GM23338 (cell line): Measurements from ENCODE around the gene MEGF11. TPM values are rescaled to one million over a fixed set of nuclear protein-coding genes. Genes with fewer than 3 reads are reported as not detected.
A peak's percentile ranks its signal among the peaks of the same experiment; 100 is the strongest.
"Not testable (repeated sequence)": the region's sequence is repeated elsewhere in the genome, so short reads cannot be mapped to it uniquely, and the experiment has no call there.

Experiments used
- ATAC-seq: fragments of 200-7000 bp; cut with Tn5 transposase; 3 replicates; pipeline ENCODE4 v1.9.1; 2020
- DNase-seq: peaks from one replicate; pipeline ENCODE4 v3.0.0-alpha.2; 2015; ENCODE audit warnings: low spot score
- H2AFZ ChIP-seq: fragments of 200-600 bp; sonication (generic); 2 replicates; pipeline ENCODE4 v1.8.0; 2016; ENCODE audit warnings: antibody characterized with exemption, mild to moderate bottlenecking, moderate library complexity
- H3F3A ChIP-seq: fragments of 200-600 bp; sonication (generic); replicated peaks from 2 replicates; pipeline ENCODE4 v1.8.0; 2017; ENCODE audit warnings: antibody characterized with exemption, mixed run types, low read depth
- H3K27ac ChIP-seq: fragments of 200-600 bp; sonication (generic); 2 replicates; pipeline ENCODE4 v1.6.1; 2016; ENCODE audit warnings: low read depth
- H3K27me3 ChIP-seq: fragments of 200-600 bp; sonication (generic); 2 replicates; pipeline ENCODE4 v1.8.0; 2016; ENCODE audit warnings: mild to moderate bottlenecking, mixed run types, moderate library complexity; ENCODE audit not compliant: insufficient read depth
- H3K36me3 ChIP-seq: fragments of 200-600 bp; sonication (generic); 2 replicates; pipeline ENCODE4 v1.8.0; 2016; ENCODE audit warnings: mild to moderate bottlenecking; ENCODE audit not compliant: insufficient read depth
- H3K4me1 ChIP-seq: fragments of 200-600 bp; sonication (generic); 2 replicates; pipeline ENCODE4 v1.8.0; 2016; ENCODE audit warnings: mild to moderate bottlenecking, moderate library complexity; ENCODE audit not compliant: insufficient read depth
- H3K4me2 ChIP-seq: fragments of 200-600 bp; sonication (generic); 2 replicates; pipeline ENCODE4 v1.7.1; 2017; ENCODE audit warnings: mixed run types
- H3K4me3 ChIP-seq: fragments of 200-600 bp; sonication (generic); 2 replicates; pipeline ENCODE4 v1.6.1; 2016; ENCODE audit warnings: mixed run types
- H3K79me2 ChIP-seq: fragments of 200-600 bp; sonication (generic); replicated peaks from 2 replicates; pipeline ENCODE4 v1.8.0; 2017; ENCODE audit warnings: mild to moderate bottlenecking; ENCODE audit not compliant: insufficient read depth
- H3K9me2 ChIP-seq: fragments of 200-600 bp; sonication (generic); 2 replicates; pipeline ENCODE4 v1.8.0; 2017; ENCODE audit not compliant: insufficient read depth
- H4K20me1 ChIP-seq: fragments of 200-600 bp; sonication (generic); replicated peaks from 2 replicates; pipeline ENCODE4 v1.8.0; 2017; ENCODE audit warnings: mild to moderate bottlenecking; ENCODE audit not compliant: insufficient read depth
- H3K27ac Mint-ChIP-seq: 2 replicates; pipeline ENCODE4 v1.8.0; 2020; ENCODE audit warnings: inconsistent platforms, mild to moderate bottlenecking, moderate library complexity, mixed read lengths
- H3K27me3 Mint-ChIP-seq: 3 replicates; pipeline ENCODE4 v1.8.0; 2022; ENCODE audit warnings: low read depth, mild to moderate bottlenecking, moderate library complexity, mixed read lengths, inconsistent platforms; ENCODE audit not compliant: insufficient read depth, poor library complexity
- H3K36me3 Mint-ChIP-seq: 3 replicates; pipeline ENCODE4 v1.8.0; 2021; ENCODE audit warnings: low read depth, mild to moderate bottlenecking, inconsistent platforms, moderate library complexity, mixed read lengths
- H3K4me1 Mint-ChIP-seq: 3 replicates; pipeline ENCODE4 v1.8.0; 2020; ENCODE audit warnings: mild to moderate bottlenecking, inconsistent platforms, mixed read lengths
- H3K4me3 Mint-ChIP-seq: 3 replicates; pipeline ENCODE4 v1.8.0; 2021; ENCODE audit warnings: moderate library complexity, mild to moderate bottlenecking, inconsistent platforms, mixed read lengths
- H3K9me3 Mint-ChIP-seq: 3 replicates; pipeline ENCODE4 v1.8.0; 2020; ENCODE audit warnings: moderate library complexity, mild to moderate bottlenecking, inconsistent platforms, mixed read lengths
- EZH2phosphoT487 ChIP-seq: fragments of 200-600 bp; sonication (generic); IDR thresholded peaks from one replicate; pipeline ENCODE4 v1.8.1; 2018; ENCODE audit warnings: antibody characterized with exemption; ENCODE audit not compliant: unreplicated experiment
- JUNB ChIP-seq: IDR thresholded peaks from one replicate; pipeline ENCODE4 v1.6.1; 2016; ENCODE audit warnings: antibody characterized with exemption; ENCODE audit not compliant: unreplicated experiment
- NANOG ChIP-seq: IDR thresholded peaks from 2 replicates; pipeline ENCODE4 v1.6.1; 2016; ENCODE audit warnings: antibody characterized with exemption, borderline replicate concordance
- POLR2AphosphoS5 ChIP-seq: IDR thresholded peaks from 2 replicates; pipeline ENCODE4 v1.6.1; 2016; ENCODE audit warnings: antibody characterized with exemption, low read depth
- STAT1 ChIP-seq: IDR thresholded peaks from one replicate; pipeline ENCODE4 v1.6.1; 2016; ENCODE audit warnings: antibody characterized with exemption; ENCODE audit not compliant: unreplicated experiment
- ZNF331 ChIP-seq: fragments of 250-450 bp; sonication (Bioruptor Pico); IDR thresholded peaks from 2 replicates; pipeline ENCODE4 v1.5.0; 2020; ENCODE audit warnings: low read depth, mild to moderate bottlenecking, moderate library complexity
- ZNF462 ChIP-seq: fragments of 250-450 bp; sonication (Bioruptor Pico); IDR thresholded peaks from 2 replicates; pipeline ENCODE4 v1.5.0; 2020; ENCODE audit warnings: mild to moderate bottlenecking, moderate library complexity
- polyA plus RNA-seq: library from polyadenylated mRNA; unstranded; fragments of >200 nt; fragmentation: Nextera tagmentation; extraction: Ambion mirVana; gene quantifications from 2 replicates; pipeline ENCODE4 v1.2.1, GENCODE V29; 2016
- total RNA-seq: library from RNA; depleted of rRNA; stranded (reverse); fragments of >200 nt; shearing (Covaris generic); gene quantifications from 2 replicates; pipeline ENCODE4 v1.2.3, GENCODE V29; 2014
- TF ChIP-seq, protein P1 (sequence below): IDR thresholded peaks from one replicate; pipeline ENCODE4 v1.6.1; 2018; ENCODE audit warnings: antibody characterized with exemption; ENCODE audit not compliant: unreplicated experiment

MEGF11 gene
- total and polyA plus RNA-seq, 2 experiments from 2014 or later = 1.3 to 1.9 TPM

DNA sequence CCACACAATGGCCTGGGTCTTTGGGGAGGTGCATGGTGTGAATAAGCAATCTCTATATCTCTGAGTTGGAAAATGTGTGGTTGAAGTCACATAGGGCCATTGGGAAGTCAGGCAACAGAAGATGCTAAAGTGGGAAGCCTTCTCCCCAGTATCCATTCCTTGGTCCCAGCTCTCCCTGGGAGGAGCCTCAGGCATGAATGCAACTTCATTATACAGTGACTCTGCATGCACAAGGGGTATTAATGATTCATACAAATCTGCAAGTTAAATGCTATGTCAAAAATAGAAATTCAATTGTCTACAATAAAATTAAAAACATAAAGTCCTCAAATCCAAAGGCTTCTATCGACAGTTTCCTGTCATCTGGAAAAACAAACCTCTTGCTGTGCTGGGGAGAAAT is 275.4 kb downstream of the MEGF11 start:
- peaks cover 6% of the 10 kb centered on the region for H3K9me2 ChIP-seq
- H3K4me1 ChIP-seq = peaks cover 5% of the 10 kb centered on the region
- ATAC-seq (no peak), DNase-seq (no peak)
- peaks cover 44% of the 10 kb centered on the region for H3K4me1 Mint-ChIP-seq
- H3K4me2 ChIP-seq = no peak overlapping the region
- H3K79me2 ChIP-seq = no peaks in the 10 kb centered on the region
- H3K27me3 ChIP-seq = no peaks in the 10 kb centered on the region
- no peak overlapping the region for H3K4me3 Mint-ChIP-seq
- H3K9me3 Mint-ChIP-seq = no peaks in the 10 kb centered on the region
- TF ChIP-seq, protein P1, sequence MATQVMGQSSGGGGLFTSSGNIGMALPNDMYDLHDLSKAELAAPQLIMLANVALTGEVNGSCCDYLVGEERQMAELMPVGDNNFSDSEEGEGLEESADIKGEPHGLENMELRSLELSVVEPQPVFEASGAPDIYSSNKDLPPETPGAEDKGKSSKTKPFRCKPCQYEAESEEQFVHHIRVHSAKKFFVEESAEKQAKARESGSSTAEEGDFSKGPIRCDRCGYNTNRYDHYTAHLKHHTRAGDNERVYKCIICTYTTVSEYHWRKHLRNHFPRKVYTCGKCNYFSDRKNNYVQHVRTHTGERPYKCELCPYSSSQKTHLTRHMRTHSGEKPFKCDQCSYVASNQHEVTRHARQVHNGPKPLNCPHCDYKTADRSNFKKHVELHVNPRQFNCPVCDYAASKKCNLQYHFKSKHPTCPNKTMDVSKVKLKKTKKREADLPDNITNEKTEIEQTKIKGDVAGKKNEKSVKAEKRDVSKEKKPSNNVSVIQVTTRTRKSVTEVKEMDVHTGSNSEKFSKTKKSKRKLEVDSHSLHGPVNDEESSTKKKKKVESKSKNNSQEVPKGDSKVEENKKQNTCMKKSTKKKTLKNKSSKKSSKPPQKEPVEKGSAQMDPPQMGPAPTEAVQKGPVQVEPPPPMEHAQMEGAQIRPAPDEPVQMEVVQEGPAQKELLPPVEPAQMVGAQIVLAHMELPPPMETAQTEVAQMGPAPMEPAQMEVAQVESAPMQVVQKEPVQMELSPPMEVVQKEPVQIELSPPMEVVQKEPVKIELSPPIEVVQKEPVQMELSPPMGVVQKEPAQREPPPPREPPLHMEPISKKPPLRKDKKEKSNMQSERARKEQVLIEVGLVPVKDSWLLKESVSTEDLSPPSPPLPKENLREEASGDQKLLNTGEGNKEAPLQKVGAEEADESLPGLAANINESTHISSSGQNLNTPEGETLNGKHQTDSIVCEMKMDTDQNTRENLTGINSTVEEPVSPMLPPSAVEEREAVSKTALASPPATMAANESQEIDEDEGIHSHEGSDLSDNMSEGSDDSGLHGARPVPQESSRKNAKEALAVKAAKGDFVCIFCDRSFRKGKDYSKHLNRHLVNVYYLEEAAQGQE = no peak
- no peak overlapping the region for H3K27ac ChIP-seq
- no peaks in the 10 kb centered on the region for H3K36me3 ChIP-seq
- H3K27ac Mint-ChIP-seq = no peak overlapping the region
- no peaks in the 10 kb centered on the region; the same call in 2 of the 3 replicates for H3K36me3 Mint-ChIP-seq
- no peaks in the 10 kb centered on the region for H3F3A ChIP-seq
- no peak overlapping the region for H2AFZ ChIP-seq
- H4K20me1 ChIP-seq = no peaks in the 10 kb centered on the region
- H3K27me3 Mint-ChIP-seq = peaks cover 7% of the 10 kb centered on the region
- no peak overlapping the region for H3K4me3 ChIP-seq

DNA sequence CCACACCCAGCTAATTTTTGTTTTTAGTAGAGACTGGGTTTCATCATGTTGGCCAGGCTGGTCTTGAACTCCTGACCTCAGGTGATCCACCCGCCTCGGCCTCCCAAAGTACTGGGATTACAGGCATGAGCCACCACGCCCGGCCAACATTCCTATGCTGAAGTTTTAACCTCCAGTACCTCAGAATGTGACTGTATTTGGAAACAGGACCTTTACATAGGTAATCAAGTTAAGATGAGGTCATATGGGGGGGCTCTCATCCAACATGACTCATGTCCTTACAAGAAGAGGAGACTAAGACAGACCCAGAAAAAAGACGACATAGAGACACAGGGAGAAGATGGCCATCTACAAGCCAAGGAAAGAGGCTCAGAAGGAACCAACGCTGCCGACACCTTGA is 277.4 kb downstream of the MEGF11 start:
- H3K36me3 ChIP-seq, H3K4me3 ChIP-seq, H3F3A ChIP-seq, H3K9me3 Mint-ChIP-seq, H4K20me1 ChIP-seq, H3K4me1 ChIP-seq, H2AFZ ChIP-seq, H3K36me3 Mint-ChIP-seq, H3K27ac Mint-ChIP-seq, ATAC-seq, H3K27ac ChIP-seq, H3K9me2 ChIP-seq, DNase-seq, H3K79me2 ChIP-seq, H3K4me2 ChIP-seq, H3K27me3 ChIP-seq, H3K4me3 Mint-ChIP-seq, H3K27me3 Mint-ChIP-seq: not testable (repeated sequence)
- H3K4me1 Mint-ChIP-seq = peaks cover 39% of the 10 kb centered on the region

GRCh38 chr15:65971741-65971995 is 281.9 kb downstream of the MEGF11 start:
- Mint-ChIP-seq H3K4me3 (no peak overlapping the region), H3K4me1 (peaks cover 23% of the 10 kb centered on the region), H3K27ac (peak overlapping the region; percentile 91), H3K27me3 (peaks cover 12% of the 10 kb centered on the region), H3K36me3 (no peaks in the 10 kb centered on the region; the same call in 2 of the 3 replicates), H3K9me3 (no peaks in the 10 kb centered on the region; the same call in 2 of the 3 replicates)
- H4K20me1 ChIP-seq = no peaks in the 10 kb centered on the region
- no peak overlapping the region; the same call in 1 of the 2 replicates for H2AFZ ChIP-seq
- no peak overlapping the region for H3K4me3 ChIP-seq
- H3K36me3 ChIP-seq = no peaks in the 10 kb centered on the region
- no peaks in the 10 kb centered on the region for H3F3A ChIP-seq
- ATAC-seq (no peak), DNase-seq (no peak)
- no peak overlapping the region for H3K4me2 ChIP-seq
- TF ChIP-seq STAT1 (no peak), JUNB (no peak), POLR2AphosphoS5 (no peak), ZNF462 (CRISPR knock-in tag) (no peak), ZNF331 (CRISPR knock-in tag) (no peak), NANOG (no peak), EZH2phosphoT487 (no peak)
- H3K9me2 ChIP-seq = no peaks in the 10 kb centered on the region
- peaks cover 8% of the 10 kb centered on the region for H3K4me1 ChIP-seq
- no peaks in the 10 kb centered on the region for H3K27me3 ChIP-seq
- H3K79me2 ChIP-seq = no peaks in the 10 kb centered on the region
- H3K27ac ChIP-seq = no peak overlapping the region
